Measurements from ENCODE around the gene AARS1.
"Not testable (repeated sequence)": the region's sequence is repeated elsewhere in the genome, so short reads cannot be mapped to it uniquely, and the experiment has no call there.

AARS1 gene

DNA sequence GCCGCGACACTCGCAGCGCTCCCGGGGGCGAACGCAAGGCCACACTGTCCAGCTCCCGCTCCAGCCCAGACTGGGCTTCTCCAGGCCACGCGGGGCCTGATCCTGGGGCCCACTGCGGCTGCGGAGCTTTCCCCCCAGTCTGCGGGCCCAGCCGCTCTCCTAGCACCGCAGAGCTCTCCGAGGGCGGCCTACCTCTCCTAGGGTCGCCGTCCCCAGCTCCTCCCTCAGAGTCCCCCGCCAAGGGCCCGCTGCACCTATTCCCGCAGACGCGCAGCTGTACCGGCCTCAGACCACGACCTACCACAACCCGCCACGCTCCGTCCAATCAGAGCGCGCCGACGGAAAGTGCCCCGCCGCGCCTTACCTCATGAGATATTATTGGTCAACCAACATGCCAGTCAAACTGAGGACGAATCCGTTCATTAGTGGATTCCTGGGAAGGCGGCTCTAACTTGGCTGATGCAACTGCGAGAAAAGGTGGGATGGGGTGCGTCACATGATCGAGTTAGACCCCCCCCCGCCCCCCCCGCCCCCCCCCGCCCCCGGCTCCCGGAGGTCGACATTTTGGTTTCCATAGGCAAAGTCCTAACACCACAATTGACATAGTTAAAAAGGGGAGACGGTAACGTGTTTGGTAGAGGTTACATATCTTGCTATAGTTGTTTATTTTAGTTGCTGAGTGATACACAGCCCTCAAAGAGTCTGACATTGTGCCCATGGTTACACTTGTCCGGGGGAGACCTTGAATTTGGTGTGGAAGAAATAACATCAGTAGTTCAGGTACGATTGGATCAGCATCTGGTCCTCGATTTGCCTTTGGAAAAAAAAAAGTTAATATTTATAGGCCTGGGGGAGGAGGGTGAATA is at the start of gene AARS1:
Gene AARS1, minus strand, starts transcription at position 278 of the 866 bp plus-strand sequence. CDS start 6,743 bp downstream, outside the sequence.
- peak; percentile 98 for DNase-seq (ENCODE audit: low spot score)

GRCh38 chr16:70337814-70338213 is 48.5 kb upstream of the AARS1 start:
- DNase-seq (ENCODE audit: low spot score), result no peak

- not testable (repeated sequence) for DNase-seq (ENCODE audit: low spot score)
These were observed 43.4 kb upstream of the AARS1 start for GRCh38 chr16:70332728-70333127.

GRCh38 chr16:70331588-70332358 is 42.5 kb upstream of the AARS1 start:
- DNase-seq (ENCODE audit: low spot score), result peak; percentile 27

DNA sequence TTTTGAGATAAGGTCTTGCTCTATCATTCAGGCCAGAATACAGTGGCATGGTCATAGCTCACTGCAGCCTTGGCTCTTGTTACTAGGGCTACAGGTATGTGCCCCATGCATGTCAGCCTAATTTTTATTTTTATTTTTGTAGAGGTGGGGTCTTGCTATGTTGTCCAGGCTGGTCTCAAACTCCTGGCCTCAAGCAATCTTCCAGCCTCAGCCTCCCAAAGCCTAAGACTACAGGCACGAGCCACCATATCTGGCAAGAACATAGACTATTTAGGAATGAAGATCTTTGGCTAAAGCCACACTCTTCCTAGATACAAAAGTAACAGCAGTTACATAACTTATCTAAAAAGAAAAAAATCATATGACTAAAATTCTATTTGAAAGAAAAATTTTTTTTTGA is 41.8 kb upstream of the AARS1 start:
- no peak for DNase-seq (ENCODE audit: low spot score)

GRCh38 chr16:70324998-70325747 is 35.9 kb upstream of the AARS1 start:
- no peak for DNase-seq (ENCODE audit: low spot score)

GRCh38 chr16:70320121-70320520 is 30.8 kb upstream of the AARS1 start:
- DNase-seq (ENCODE audit: low spot score), result no peak

DNA sequence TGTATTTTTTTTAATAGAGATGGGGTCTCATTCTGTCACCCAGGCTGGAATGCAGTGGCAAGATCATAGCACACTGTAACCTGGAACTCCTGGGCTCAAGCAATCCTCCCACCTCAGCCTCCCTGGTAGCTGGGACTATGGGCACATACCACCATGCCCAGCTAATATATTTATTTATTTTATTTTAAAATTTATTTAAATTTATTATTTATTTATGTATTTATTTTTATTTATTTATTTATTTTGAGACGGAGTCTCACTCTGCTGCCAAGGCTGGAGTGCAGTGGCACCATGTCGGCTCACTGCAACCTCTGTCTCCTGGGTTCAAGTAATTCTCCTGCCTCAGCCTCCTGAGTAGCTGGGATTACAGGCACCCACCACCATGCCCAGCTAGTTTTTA is 18.4 kb upstream of the AARS1 start:
- not testable (repeated sequence) for DNase-seq (ENCODE audit: low spot score)

DNA sequence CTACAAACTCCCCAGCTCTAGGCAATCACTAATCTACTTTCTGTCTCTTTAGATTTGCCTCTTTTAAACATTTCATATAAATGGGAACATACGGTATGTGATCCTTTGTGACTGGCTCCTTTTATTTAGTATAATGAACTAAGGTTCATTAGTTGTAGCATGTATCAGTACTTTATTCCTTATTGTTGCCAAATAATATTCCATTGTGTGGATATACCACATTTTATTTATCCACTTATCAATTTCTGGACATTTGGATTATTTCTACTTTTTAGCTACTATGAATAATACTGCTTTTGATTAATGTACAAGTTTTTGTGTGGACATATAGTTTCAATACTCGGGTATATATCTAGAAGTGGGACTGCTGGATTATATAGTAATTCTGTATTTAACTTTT is 17.6 kb upstream of the AARS1 start:
- DNase-seq (ENCODE audit: low spot score), result no peak

DNA sequence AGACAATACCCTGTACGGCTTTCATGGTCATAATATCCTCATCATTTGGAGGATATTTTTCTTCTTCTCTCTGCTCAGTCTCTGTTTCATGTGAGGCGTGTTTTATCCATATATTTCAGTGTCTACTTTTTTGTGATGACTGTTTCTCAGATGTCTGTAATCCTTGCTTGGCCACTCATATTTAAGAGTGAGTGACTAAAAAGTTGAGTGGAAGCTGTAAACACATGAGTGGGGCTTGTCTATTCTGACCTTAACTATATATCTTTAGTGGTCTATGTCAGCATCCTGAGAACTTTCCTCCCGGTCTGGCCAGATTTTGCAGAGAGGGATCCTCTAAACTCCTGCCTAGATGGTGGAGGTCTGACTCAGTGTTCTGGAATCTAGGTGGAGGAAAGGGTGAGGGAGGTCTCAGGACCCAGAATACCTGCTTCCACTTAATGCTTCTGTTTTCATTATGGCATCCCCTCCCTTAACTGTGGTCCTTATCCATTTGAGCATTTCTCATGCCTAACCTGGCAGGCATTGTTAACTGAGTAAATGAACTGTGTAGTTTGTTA is 15.7 kb upstream of the AARS1 start:
- DNase-seq (ENCODE audit: low spot score), result no peak

DNA sequence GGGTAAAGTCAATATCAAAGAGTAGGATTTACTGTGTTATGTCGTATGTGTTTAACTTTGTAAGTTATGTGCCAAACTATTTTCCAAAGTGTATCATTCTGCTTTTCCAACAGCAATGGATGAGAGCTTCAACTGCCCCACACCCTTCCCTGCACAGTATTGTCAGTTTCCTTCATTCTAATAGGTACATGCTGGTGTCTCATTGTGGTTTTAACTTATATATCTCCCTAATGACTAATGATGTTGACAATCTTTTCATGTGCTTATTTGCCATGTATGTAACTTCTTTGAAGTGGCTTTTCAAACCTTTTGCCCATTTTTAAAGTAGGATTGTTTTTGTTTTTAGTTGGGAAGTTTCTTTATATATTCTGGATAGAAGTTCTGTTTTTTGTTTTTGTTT is 13.4 kb upstream of the AARS1 start:
- DNase-seq (ENCODE audit: low spot score), result no peak

DNA sequence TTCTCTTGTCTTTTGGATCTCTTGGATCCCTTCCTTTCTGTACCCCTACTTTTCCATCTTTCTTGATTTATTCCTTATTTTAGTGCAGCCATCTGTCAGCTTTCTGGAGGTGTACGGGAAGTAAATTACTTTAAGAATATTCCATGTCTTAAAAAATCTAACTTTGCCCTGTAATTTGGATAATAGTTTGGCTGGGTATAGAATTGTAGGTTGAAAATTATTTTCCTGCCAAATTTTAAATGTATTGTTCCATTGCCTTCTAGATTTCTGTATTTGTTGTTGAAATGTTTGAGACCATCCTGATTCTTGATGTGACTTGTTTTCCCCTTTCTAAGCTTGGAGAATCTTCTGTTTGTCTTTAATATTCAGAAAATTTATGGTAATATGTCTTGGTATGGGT is 11.8 kb upstream of the AARS1 start:
- no peak for DNase-seq (ENCODE audit: low spot score)

GRCh38 chr16:70298988-70299938 is 10.0 kb upstream of the AARS1 start, which contains the start of gene DDX19B:
Gene DDX19B, plus strand, starts transcription at chr16:70299186. Its CDS starts 112 bp downstream, at chr16:70299298.
- peak; percentile 68 for DNase-seq (ENCODE audit: low spot score)

DNA sequence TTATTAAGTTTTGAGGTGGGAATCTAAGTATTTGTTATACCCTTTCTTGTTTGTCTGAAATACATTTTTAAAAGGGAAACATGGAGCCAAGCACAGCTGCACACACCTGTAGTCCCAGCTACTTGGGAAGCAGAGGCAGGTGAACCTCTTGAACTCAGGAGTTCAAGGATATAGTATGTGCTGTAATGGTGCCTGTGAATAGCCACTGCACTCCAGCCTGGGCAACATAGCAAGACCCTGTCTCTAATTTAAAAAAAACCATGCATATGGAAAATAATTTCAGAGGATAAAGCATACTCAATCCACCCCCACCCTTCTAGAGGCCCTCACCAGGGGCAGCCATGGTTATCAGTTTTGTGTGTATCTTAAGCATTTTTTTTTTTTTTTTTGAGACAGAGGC is 6.3 kb upstream of the AARS1 start:
- DNase-seq (ENCODE audit: low spot score), result no peak

DNA sequence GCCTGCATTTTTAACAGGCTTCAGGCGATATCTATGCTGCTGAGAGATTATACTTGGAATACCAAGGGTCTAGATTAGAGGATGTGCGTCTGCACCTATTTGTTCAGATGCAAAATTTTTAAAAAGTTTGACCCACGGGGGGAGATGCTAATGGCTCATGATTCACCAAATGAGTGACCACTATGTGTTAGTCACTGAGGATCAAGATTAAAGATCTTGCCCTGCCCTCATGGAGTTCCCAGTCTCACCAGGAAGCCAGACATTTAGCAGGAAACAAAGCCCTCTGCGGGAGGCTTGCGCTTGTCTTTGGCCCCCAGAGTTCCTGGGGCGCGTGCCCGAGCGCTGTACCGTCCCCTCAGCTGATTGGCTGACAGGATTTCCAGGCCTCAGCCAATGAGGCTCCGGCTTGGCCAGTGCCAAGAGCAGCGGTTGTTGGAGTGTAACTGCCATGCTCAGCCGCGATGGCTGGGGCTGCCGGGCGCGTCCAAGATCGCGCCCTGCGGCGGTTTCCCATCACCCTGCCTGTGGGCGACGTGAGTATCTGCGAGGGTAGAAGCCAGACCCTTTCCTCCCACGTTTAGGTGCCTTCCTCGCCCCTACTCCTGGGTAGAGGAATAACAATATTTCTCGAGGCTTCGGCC is 5.2 kb upstream of the AARS1 start:
- DNase-seq (ENCODE audit: low spot score), result no peak

DNA sequence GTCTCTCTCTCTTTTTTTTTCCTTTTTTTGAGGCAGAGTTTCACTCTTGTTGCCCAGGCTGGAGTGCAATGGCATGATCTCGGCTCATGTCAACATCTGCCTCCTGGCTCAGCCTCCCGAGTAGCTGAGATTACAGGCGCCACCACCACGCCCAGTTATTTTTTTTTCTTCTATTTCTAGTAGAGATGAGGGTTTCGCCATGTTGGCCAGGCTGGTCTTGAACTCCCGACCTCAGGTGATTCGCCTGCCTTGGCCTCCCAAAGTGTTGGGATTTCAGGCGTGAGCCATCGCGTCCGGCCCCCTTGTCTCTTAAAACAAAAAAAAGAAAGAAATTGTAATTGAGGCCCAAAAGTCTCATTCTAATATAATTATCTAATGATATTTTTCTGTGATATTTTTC is 2.8 kb upstream of the AARS1 start:
- DNase-seq (ENCODE audit: low spot score), result not testable (repeated sequence)

DNA sequence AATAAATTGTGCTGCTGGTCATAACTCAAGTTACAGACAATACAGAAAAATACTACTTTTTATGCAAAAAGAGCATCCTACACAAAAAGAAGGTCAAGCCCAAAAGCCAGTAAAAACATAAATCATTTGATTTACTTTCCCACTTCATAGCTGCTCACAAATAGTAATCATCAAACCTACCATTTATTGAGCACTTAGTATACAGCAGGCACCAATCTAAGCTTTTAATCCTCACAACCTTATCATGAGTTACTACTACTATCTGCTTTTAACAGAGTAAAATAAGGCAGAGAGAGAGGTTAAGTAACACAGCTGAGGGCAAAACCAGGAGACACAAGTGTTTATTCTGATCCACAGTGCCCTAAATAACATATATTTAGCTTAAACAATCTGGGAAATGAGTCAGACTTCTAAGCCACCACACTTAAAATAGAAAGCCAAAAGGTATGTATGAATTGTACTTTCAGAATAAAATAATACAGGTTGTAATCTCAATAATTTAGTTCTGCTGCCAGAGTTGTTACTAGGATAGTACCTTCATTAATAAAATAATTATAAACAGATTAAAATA is 1.7 kb upstream of the AARS1 start:
- no peak for DNase-seq (ENCODE audit: low spot score)

DNA sequence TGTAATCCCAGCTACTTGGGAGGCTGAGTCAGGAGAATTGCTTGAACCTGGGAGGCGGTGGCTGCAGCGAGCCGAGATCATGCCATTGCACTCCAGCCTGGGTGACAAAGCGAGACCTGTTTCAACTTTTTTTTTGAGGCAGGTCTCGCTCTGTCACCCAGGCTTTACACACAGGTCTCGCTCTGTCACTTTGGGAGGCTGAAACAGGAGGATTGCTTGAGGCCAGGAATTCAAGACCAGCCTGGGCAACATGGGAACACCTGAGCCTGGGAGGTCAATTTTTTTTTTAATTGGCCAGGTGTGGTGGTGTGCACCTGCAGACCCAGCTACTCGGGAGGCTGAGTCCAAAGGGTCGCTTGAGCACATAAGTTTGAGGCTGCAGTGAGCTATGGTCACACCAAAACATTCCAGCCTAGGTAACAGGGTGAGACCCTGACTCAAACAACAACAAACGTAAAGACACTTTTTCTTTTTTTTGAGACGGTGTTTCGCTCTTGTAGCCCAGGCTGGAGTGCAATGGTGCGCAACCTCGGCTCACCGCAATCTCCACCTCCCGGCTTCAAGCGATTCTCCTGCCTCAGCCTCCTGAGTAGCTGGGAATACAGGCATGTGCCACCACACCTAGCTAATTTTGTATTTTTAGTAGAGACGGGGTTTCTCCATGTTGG is 1.9 kb downstream of the AARS1 start:
- not testable (repeated sequence) for DNase-seq (ENCODE audit: low spot score)

DNA sequence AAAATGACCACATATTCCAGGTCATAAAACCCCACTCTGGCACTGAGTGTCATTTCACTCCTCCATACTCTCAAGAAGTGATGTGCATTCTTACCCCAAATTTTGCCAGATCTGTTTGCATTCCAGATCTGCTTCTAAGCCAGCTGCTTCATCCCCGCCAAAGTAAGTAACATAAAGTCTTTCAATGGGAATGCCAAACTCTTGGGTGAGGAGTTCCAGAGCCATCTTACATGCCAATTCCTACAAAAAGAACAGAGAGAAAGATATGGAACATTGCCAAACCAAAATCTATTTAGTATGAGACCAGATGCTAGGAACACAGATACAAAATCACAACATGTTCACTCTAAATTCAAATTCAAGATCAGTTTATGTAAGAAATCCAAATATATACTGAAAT is 12.9 kb downstream of the AARS1 start:
- no peak for DNase-seq (ENCODE audit: low spot score)

Measured in NAMALWA (cell line).